ENCODE data around the gene LTBP1. TPM values are rescaled to one million over a fixed set of nuclear protein-coding genes. Genes with fewer than 3 reads are reported as not detected.

LTBP1 gene
- polyA plus RNA-seq, 1 donor (not counting 4 experiments of a cell fraction or from before 2014, with no cell fraction given): 9.2 TPM

- H3K9me3 ChIP-seq (ENCODE audit: control insufficient read depth, low read depth, low read length): no peaks in the 10 kb centered on the region
- H3K4me2 ChIP-seq (ENCODE audit: control insufficient read depth, extremely low read depth, insufficient read depth, low read depth, low read length): no peak overlapping the region
- no peaks in the 10 kb centered on the region for H4K20me1 ChIP-seq (ENCODE audit: control insufficient read depth, extremely low read depth, insufficient read depth, low read length)
- no peak overlapping the region for H3K27ac ChIP-seq (ENCODE audit: control insufficient read depth, insufficient read depth, low read length)
- no peaks in the 10 kb centered on the region for H3K36me3 ChIP-seq (ENCODE audit: control insufficient read depth in 2 of 2, extremely low read depth in 1 of 2, insufficient read depth in 2 of 2, low read length in 2 of 2)
- FAIRE-seq: no peak
- H3K27me3 ChIP-seq (ENCODE audit: control insufficient read depth, extremely low read depth, insufficient read depth, low read length): no peaks in the 10 kb centered on the region
- no peak for DNase-seq (ENCODE audit: low read depth, low spot score)
- no peaks in the 10 kb centered on the region for H3K79me2 ChIP-seq (ENCODE audit: control insufficient read depth, insufficient read depth, low read length)
- TF ChIP-seq EZH2 (IDR thresholded peaks at IDR 0.05; ENCODE audit: low read length) (no peak), CTCF (optimal IDR thresholded peaks at IDR 0.05 in 1 of 3, IDR thresholded peaks at IDR 0.05 in 1 of 3, conservative IDR thresholded peaks at IDR 0.05 in 1 of 3; ENCODE audit: extremely low read depth in 1 of 3, insufficient read depth in 2 of 3, low read length in 3 of 3) (no peak)
- H3K4me3 ChIP-seq (ENCODE audit: control insufficient read depth in 2 of 3, extremely low read depth in 1 of 3, insufficient read depth in 2 of 3, low read depth in 1 of 3, low read length in 3 of 3): no peak overlapping the region
- no peak overlapping the region for H3K9ac ChIP-seq (ENCODE audit: control insufficient read depth, extremely low read depth, insufficient read depth, low read length)
- H2AFZ ChIP-seq (ENCODE audit: control insufficient read depth, low read length): no peak overlapping the region
- peaks cover 17% of the 10 kb centered on the region for H3K4me1 ChIP-seq (ENCODE audit: control insufficient read depth, extremely low read depth, insufficient read depth, low read length)
- no peaks in the 10 kb centered on the region for H3K9me1 ChIP-seq (ENCODE audit: control insufficient read depth, extremely low read depth, insufficient read depth, low read length)
- dilution Hi-C loops (cut with MboI; ENCODE audit: extremely low pct_ligation_motif_present, low sequenced_read_pairs): no loop called here
These were observed 95.5 kb downstream of the LTBP1 start for GRCh38 chr2:33042265-33042664.

GRCh38 chr2:33042819-33043218 lies 96.1 kb downstream of the LTBP1 start:
- TF ChIP-seq CTCF (optimal IDR thresholded peaks at IDR 0.05 in 1 of 3, IDR thresholded peaks at IDR 0.05 in 1 of 3, conservative IDR thresholded peaks at IDR 0.05 in 1 of 3; ENCODE audit: extremely low read depth in 1 of 3, insufficient read depth in 2 of 3, low read length in 3 of 3) (no peak), EZH2 (IDR thresholded peaks at IDR 0.05; ENCODE audit: low read length) (no peak)
- Histone ChIP-seq H3K4me3 (ENCODE audit: control insufficient read depth in 2 of 3, extremely low read depth in 1 of 3, insufficient read depth in 2 of 3, low read depth in 1 of 3, low read length in 3 of 3) (no peak overlapping the region), H3K79me2 (ENCODE audit: control insufficient read depth, insufficient read depth, low read length) (no peaks in the 10 kb centered on the region), H3K9me3 (ENCODE audit: control insufficient read depth, low read depth, low read length) (no peaks in the 10 kb centered on the region), H3K9me1 (ENCODE audit: control insufficient read depth, extremely low read depth, insufficient read depth, low read length) (no peaks in the 10 kb centered on the region), H4K20me1 (ENCODE audit: control insufficient read depth, extremely low read depth, insufficient read depth, low read length) (no peaks in the 10 kb centered on the region), H2AFZ (ENCODE audit: control insufficient read depth, low read length) (peak overlapping the region; percentile 74), H3K4me2 (ENCODE audit: control insufficient read depth, extremely low read depth, insufficient read depth, low read depth, low read length) (no peak overlapping the region), H3K36me3 (ENCODE audit: control insufficient read depth in 2 of 2, extremely low read depth in 1 of 2, insufficient read depth in 2 of 2, low read length in 2 of 2) (no peaks in the 10 kb centered on the region), H3K27me3 (ENCODE audit: control insufficient read depth, extremely low read depth, insufficient read depth, low read length) (no peaks in the 10 kb centered on the region), H3K27ac (ENCODE audit: control insufficient read depth, insufficient read depth, low read length) (no peak overlapping the region), H3K4me1 (ENCODE audit: control insufficient read depth, extremely low read depth, insufficient read depth, low read length) (peaks cover 13% of the 10 kb centered on the region), H3K9ac (ENCODE audit: control insufficient read depth, extremely low read depth, insufficient read depth, low read length) (no peak overlapping the region)
- FAIRE-seq (no peak), DNase-seq (ENCODE audit: low read depth, low spot score) (no peak)
- dilution Hi-C loops (cut with MboI; ENCODE audit: extremely low pct_ligation_motif_present, low sequenced_read_pairs): no loop called here

Data from keratinocyte (primary cell).